C4-2B (cell line): ENCODE measurements around the gene GSK3A.
"Not testable (repeated sequence)": the region's sequence is repeated elsewhere in the genome, so short reads cannot be mapped to it uniquely, and the experiment has no call there.

Experiments
- H3K27ac ChIP-seq: fragments of 450-650 bp; 2 replicates; pipeline ENCODE4 v1.5.1; 2017
- CTCF ChIP-seq: fragments of 450-650 bp; conservative IDR thresholded peaks from 2 replicates; pipeline ENCODE4 v1.5.1; 2017; ENCODE audit warnings: mild to moderate bottlenecking
- ZFX ChIP-seq: fragments of 450-650 bp; IDR thresholded peaks from 2 replicates; pipeline ENCODE4 v1.6.1; 2017

Gene GSK3A

GRCh38 chr19:42270346-42271044 lies 28.1 kb upstream of the GSK3A start:
- H3K27ac ChIP-seq, result peak overlapping the region; percentile 89
- TF ChIP-seq CTCF, result no peak

GRCh38 chr19:42269478-42270345 lies 27.3 kb upstream of the GSK3A start:
- no peak for TF ChIP-seq ZFX
- no peak for TF ChIP-seq CTCF
- H3K27ac ChIP-seq, result peak overlapping the region; percentile 89

- TF ChIP-seq ZFX (no peak), CTCF (no peak)
- peak within 1 kb of the TSS; percentile 89 for H3K27ac ChIP-seq
Observed at GRCh38 chr19:42268704-42269477, 26.5 kb upstream of the GSK3A start, which contains the start of gene CIC. Gene CIC (plus strand): TSS chr19:42269252. CDS start chr19:42271784, 2,532 bp downstream.

- TF ChIP-seq CTCF (no peak), ZFX (no peak)
- peak overlapping the region; percentile 89 for H3K27ac ChIP-seq
Observed at GRCh38 chr19:42268142-42268703, 25.8 kb upstream of the GSK3A start.

GRCh38 chr19:42267644-42268141 lies 25.3 kb upstream of the GSK3A start:
- peak overlapping the region; percentile 89 for H3K27ac ChIP-seq
- TF ChIP-seq ZFX, result no peak

GRCh38 chr19:42266928-42267603 lies 24.7 kb upstream of the GSK3A start:
- H3K27ac ChIP-seq, result peak overlapping the region; percentile 89

- not testable (repeated sequence) for H3K27ac ChIP-seq
Observed at GRCh38 chr19:42266105-42266504, 23.7 kb upstream of the GSK3A start.

- no peak for TF ChIP-seq CTCF
- H3K27ac ChIP-seq, result no peak overlapping the region
Observed at GRCh38 chr19:42261763-42262162, 19.4 kb upstream of the GSK3A start.

- H3K27ac ChIP-seq, result not testable (repeated sequence)
Observed at GRCh38 chr19:42257842-42258241, 15.4 kb upstream of the GSK3A start.
